ENCODE data around the gene ADD3.

- TF ChIP-seq TAF1 (IDR thresholded peaks at IDR 0.05; ENCODE audit: low read depth, low read length): no peak
- no peak for TF ChIP-seq POLR2AphosphoS5 (IDR thresholded peaks at IDR 0.05; ENCODE audit: low read depth, low read length)
- TF ChIP-seq POU2F2 (IDR thresholded peaks at IDR 0.05; ENCODE audit: low read depth, low read length): no peak
- TF ChIP-seq POLR2A (IDR thresholded peaks at IDR 0.05; ENCODE audit: low read depth, low read length): no peak
Observed at GRCh38 chr10:110169586-110169985, 161.8 kb downstream of the ADD3 start.
